ENCODE data around the gene POLK. TPM values are rescaled to one million over a fixed set of nuclear protein-coding genes. Genes with fewer than 3 reads are reported as not detected.
A peak's percentile ranks its signal among the peaks of the same experiment; 100 is the strongest.

Gene POLK
- total and polyA plus RNA-seq, 2 of the 13 experiments (the other 11 are each of a cell fraction or from before 2014, with no cell fraction given), result 8.6 to 11.7 TPM

- 0 out of 2 replicates have a peak, but pooled peaks have one; percentile 31 for TF ChIP-seq THAP9 (CRISPR knock-in tag; IDR thresholded peaks at IDR 0.05; ENCODE audit: borderline replicate concordance)
- TF ChIP-seq KDM5B (CRISPR knock-in tag; IDR thresholded peaks at IDR 0.05; ENCODE audit: borderline replicate concordance), result peak; percentile 36
- TF ChIP-seq TFDP1 (CRISPR knock-in tag; IDR thresholded peaks at IDR 0.05; ENCODE audit: borderline replicate concordance), result peak; percentile 64; the same call in 1 of the 2 replicates
- TF ChIP-seq HNRNPL (IDR thresholded peaks at IDR 0.05; ENCODE audit: low read depth, low read length), result no peak
- TF ChIP-seq WIZ (CRISPR knock-in tag; IDR thresholded peaks at IDR 0.05), result peak; percentile 56; the same call in 1 of the 2 replicates
- peak; percentile 70; the same call in 1 of the 2 replicates for TF ChIP-seq AKAP8 (CRISPR knock-in tag; IDR thresholded peaks at IDR 0.05)
- peak; percentile 63 for TF ChIP-seq ATF7-NPFF (CRISPR knock-in tag; IDR thresholded peaks at IDR 0.05; ENCODE audit: low read depth)
- no peak for TF ChIP-seq DNMT3B (CRISPR knock-in tag; conservative IDR thresholded peaks at IDR 0.05)
- no peak for TF ChIP-seq ZNF615 (CRISPR knock-in tag; IDR thresholded peaks at IDR 0.05; ENCODE audit: borderline replicate concordance)
- 0 out of 2 replicates have a peak, but pooled peaks have one; percentile 29 for TF ChIP-seq ZNF768 (CRISPR knock-in tag; IDR thresholded peaks at IDR 0.05)
- no peak for TF ChIP-seq TCF12 (IDR thresholded peaks at IDR 0.05)
- peak; percentile 80; the same call in 1 of the 2 replicates for TF ChIP-seq TCF12 (CRISPR knock-in tag; IDR thresholded peaks at IDR 0.05)
- peak; percentile 67; the same call in 1 of the 2 replicates for TF ChIP-seq ZNF691 (CRISPR knock-in tag; IDR thresholded peaks at IDR 0.05; ENCODE audit: borderline replicate concordance, low read depth)
- 0 out of 2 replicates have a peak, but pooled peaks have one; percentile 48 for TF ChIP-seq MLXIP (CRISPR knock-in tag; IDR thresholded peaks at IDR 0.05; ENCODE audit: borderline replicate concordance)
- no peak for TF ChIP-seq ZNF609 (CRISPR knock-in tag; IDR thresholded peaks at IDR 0.05; ENCODE audit: borderline replicate concordance)
These were observed 756 bp upstream of the POLK start (continued) for GRCh38 chr5:75510836-75511434.
